AG08396 (cell line): Measurements from ENCODE around the gene SOAT2.
A peak's percentile ranks its signal among the peaks of the same experiment; 100 is the strongest.
"Not testable (repeated sequence)": the region's sequence is repeated elsewhere in the genome, so short reads cannot be mapped to it uniquely, and the experiment has no call there.

Source experiments
- DNase-seq: peaks from one replicate; pipeline ENCODE4 v3.0.0; 2012; ENCODE audit warnings: low spot score, mixed read lengths

The SOAT2 gene

GRCh38 chr12:53079226-53080117 lies 23.8 kb upstream of the SOAT2 start, which contains the start of gene SPRYD3:
Gene SPRYD3 (minus strand): TSS chr12:53079390. CDS start chr12:53079333, 57 bp downstream.
- DNase-seq: peak; percentile 100

- no peak for DNase-seq
Observed at GRCh38 chr12:53082637-53083175, 20.6 kb upstream of the SOAT2 start.

GRCh38 chr12:53086361-53086760 lies 16.9 kb upstream of the SOAT2 start:
- DNase-seq: no peak

GRCh38 chr12:53090105-53090504 lies 13.2 kb upstream of the SOAT2 start:
- no peak for DNase-seq

DNA sequence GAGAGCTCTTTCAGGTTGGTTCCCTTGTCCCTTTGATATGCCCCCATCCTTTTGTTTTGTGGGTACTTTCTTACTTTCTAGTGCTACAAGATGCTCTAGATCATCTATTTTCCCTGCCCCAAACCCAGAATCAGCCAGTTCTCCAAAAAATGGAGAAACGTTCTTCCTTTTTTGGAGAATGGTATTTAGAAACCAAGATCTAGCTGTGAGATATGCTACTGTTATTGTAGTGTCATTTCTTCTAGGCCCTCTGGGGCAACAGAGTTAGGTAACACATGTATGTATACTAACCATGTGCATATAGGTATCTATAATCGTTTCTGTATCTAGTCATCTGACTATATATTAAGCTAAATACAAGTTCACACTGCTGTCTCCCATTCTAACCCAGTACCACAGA lies 12.7 kb upstream of the SOAT2 start:
- no peak for DNase-seq

DNA sequence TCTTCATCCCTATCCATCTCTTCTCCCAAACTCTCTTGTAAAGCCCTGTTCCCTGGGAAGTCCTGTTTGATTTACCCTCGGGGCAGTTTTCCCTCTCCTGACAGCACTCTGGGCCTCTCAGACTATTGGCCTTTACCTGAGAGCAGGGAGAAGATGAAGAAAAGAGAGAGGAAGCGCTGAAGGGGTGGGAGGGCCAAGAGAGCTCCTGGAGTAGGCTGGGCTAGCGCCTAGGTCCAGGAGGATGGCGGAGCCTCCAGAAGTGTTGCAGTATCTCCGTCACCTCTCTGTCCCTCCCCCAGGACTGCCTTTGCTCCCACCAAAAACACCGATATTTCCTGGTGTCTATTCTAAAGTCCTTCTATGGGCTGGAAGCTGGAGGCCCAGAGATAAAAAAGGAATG lies 11.5 kb upstream of the SOAT2 start:
- DNase-seq: no peak

- DNase-seq: no peak
Observed at GRCh38 chr12:53093777-53094393, 9.4 kb upstream of the SOAT2 start.

DNA sequence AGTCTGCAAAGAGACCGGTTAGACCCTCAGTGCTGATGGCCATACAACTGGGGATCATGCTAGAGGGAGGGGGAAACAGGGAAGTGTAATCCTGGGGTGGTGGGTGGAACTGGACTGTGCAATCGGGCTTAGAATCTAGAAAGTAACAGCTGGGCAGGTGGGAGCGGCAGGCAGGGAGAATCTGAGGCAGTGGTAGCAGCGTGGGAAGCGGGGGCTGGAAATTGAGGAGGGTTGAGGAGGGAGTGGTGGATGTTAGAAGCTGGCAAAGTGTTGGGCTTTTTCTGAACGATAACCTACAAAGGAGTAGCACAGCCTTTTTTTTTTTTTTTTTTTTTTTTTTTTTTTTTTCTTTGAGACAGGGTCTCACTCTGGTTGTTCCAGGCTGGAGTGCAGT lies 8.9 kb upstream of the SOAT2 start:
- DNase-seq: no peak

GRCh38 chr12:53094796-53095595 lies 8.3 kb upstream of the SOAT2 start:
- not testable (repeated sequence) for DNase-seq

DNA sequence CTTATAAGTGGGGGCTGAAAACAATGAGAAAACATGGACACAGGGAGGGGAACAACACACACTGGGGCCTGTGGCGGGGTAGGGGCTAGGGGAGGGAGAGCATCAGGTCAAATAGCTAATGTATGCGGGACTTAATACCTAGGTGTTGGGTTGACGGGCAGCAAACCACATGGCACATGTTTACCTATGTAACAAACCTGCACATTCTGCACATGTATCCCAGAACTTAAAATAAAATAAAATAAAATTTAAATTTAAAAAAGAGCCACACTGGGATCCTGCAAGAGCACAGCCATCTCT lies 7.7 kb upstream of the SOAT2 start:
- not testable (repeated sequence) for DNase-seq

DNA sequence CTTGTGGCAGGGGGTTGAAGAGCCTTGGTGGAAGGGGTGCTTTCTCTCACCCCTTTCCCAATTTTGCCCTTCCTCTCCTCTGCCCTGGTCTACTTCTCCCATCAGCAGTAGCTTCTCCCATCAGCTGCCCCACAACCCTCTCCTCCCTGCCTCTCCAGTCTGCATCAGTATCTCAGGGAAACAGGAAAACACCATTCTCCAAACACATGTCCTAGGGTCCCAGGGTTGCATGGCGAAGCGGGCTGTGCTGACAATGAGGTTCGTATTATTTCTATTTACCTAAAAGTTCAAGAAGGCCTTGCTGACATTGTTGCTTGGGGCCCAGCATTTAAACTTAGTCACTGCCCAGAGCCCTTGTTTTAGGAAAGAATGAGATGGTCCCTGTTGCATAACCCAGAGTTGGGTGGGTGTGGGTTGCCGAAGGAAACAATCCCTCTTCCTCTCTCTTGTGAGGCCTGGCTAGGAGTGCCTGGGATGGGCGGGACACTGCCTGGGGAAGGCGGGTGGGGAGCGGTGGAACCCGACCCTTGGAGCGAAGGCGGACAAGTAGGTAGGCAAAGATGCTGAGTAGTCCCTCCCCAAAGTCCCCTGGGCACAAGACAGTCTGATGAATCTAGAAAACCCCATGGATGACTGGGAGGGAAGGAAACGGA lies 7.1 kb upstream of the SOAT2 start:
- peak; percentile 73 for DNase-seq

- DNase-seq: no peak
Observed at GRCh38 chr12:53096759-53097158, 6.5 kb upstream of the SOAT2 start.

- peak; percentile 47 for DNase-seq
Observed at GRCh38 chr12:53097207-53097563, 6.1 kb upstream of the SOAT2 start.

GRCh38 chr12:53097564-53098353 lies 5.5 kb upstream of the SOAT2 start, which contains the start of gene IGFBP6:
Gene IGFBP6 (plus strand): TSS chr12:53097667. CDS start chr12:53097718, 51 bp downstream.
- peak; percentile 72 for DNase-seq

- peak; percentile 85 for DNase-seq
Observed at GRCh38 chr12:53098354-53098981, 4.8 kb upstream of the SOAT2 start.

GRCh38 chr12:53099071-53099882 lies 4.0 kb upstream of the SOAT2 start:
- peak; percentile 98 for DNase-seq

DNA sequence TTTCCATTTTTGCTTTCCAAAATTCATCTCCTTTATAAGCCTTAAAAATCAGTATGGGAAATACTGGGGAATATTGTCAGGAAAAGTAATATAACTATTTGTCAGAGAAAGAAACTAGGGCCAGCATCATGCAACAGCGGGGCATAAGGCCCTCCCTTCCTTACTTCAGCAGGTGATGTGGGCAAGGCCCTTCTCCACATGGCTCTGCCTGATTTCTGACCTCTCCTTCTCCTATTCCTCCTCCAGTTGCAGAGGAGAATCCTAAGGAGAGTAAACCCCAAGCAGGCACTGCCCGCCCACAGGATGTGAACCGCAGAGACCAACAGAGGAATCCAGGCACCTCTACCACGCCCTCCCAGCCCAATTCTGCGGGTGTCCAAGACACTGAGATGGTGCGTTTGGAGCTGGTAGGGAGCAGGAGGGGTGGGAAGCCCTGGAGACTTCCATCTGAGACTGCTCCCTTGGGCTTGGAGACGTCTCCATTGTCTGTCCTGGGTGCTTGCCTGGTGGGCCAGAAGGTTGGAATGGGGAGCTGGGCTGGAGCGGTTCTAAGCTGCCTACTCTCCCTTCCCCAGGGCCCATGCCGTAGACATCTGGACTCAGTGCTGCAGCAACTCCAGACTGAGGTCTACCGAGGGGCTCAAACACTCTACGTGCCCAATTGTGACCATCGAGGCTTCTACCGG lies 2.7 kb upstream of the SOAT2 start:
- DNase-seq: no peak

DNA sequence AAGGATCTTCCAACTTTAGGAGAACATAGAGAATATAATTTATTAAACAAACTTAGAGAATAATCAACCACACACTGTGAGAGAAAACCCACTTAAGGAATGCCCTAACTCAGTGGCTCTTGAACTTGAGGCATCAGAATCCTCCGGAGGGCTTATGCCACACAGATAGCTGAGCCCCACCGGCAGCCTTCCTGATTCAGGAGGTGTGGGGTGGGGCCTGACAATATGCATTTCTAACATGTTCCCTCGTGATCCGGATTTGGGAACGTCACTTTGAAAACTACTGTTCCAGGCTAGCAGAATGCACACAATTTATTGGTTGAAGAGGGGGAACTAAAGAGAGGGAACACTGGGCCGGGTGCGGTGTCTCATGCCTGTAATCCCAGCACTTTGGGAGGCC lies 2.0 kb upstream of the SOAT2 start:
- no peak for DNase-seq
